ENCODE results near the gene HOXD13. TPM values are rescaled to one million over a fixed set of nuclear protein-coding genes. Genes with fewer than 3 reads are reported as not detected.

Gene HOXD13
- polyA plus RNA-seq, 1 donor: not detected

DNA sequence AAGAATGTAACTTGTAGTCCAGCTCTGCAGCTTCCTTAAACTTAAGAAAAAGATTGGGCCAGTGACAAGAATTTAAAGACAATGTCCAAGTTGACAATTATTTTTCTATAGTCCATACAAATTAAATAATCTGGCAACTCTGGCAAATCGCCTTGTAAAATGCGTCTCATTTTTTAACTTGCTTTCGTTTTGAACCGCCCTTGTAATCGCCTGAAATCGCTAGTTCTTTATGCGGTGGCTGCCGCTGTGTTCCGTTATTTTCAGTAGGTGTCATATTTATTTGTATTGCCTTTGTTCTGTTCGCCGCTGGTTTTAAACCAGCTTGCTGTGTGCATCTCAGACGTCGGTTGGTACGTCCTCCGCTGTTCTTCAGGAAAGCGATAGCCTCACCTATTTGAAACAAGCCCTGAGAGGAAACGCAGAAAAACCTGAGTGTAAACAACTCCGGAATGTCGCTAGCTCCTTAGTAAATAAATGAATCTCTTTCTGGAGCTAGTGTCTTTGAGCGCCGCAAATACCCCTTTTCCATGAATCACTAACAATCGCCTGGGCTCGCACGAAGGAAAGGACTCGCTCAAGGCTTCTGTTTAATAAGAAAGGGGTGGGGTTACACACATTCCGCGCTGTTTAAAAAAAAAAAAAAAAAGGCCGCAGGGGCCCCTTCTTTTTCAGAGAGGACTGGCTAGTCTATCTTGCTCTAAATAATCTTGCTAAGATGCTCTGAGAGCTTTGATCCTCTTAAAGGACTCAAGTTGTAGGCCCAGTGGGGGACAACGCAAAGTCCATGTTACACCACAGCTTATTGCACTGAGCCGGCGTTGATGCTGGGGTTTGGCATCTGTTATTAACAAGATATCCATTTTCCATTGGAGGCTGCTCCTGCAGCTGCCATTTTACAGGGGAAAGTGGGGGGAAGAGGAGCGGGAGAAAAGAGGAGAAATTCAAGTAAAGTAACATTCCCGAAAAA, 40.0 kb downstream of the HOXD13 start:
- no peak for DNase-seq

DNA sequence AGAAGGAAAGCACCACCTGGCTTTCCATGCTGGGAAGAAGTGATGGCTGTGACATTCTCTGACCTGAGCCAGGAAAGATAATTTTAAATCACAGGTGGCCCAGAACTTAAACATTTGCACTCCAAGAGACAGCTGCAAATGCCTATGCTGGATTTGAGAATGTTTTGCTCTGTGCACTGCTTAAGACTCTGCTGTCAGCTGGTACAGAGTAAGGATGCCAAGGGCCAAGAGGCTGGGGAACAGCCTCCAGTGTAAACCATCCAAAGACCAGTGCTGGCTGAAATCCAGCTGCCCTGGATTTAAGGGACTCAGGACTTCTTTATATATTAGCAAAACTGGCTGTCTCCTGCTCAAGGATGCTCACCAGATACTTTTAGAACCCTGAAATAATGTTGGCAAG, 40.9 kb downstream of the HOXD13 start:
- no peak for DNase-seq

DNA sequence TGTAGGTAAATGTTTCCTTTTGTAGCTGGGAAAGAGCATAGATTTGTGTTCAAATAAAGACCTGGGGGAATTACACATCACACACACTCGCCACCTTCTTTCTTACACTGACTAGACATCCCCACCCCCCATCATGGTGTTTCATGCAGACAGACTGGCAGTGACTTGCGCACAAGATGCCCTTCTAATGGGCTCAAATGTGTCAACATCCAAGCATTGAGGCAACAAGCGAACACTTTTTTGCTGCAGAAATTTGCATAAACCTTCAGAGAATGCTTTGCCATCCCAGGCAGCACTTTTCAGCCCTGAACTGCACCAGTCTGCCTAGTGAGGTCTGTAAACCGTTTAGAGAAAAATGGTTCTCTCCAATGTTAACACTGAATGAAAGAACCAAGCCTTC, 41.5 kb downstream of the HOXD13 start:
- DNase-seq: no peak

DNA sequence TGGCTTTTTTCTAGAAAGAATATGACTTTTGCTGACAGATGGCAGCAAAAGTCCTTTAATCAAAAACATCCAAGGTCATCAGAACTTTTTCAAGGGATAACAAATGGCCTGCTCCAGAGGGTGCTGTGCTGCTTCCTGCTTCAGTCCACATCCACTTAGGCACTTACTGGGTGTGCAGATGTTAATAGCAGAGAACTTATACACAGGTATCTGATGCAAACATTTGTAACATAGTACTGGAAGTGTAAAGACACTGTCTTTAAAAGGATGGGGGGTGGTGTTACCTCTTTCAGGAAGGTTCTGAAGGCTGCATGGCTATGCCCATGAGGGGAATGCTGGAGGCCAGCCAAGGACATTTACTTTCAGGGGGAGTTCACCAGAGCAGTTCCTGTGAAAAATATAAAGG, 42.5 kb downstream of the HOXD13 start:
- no peak for DNase-seq

DNA sequence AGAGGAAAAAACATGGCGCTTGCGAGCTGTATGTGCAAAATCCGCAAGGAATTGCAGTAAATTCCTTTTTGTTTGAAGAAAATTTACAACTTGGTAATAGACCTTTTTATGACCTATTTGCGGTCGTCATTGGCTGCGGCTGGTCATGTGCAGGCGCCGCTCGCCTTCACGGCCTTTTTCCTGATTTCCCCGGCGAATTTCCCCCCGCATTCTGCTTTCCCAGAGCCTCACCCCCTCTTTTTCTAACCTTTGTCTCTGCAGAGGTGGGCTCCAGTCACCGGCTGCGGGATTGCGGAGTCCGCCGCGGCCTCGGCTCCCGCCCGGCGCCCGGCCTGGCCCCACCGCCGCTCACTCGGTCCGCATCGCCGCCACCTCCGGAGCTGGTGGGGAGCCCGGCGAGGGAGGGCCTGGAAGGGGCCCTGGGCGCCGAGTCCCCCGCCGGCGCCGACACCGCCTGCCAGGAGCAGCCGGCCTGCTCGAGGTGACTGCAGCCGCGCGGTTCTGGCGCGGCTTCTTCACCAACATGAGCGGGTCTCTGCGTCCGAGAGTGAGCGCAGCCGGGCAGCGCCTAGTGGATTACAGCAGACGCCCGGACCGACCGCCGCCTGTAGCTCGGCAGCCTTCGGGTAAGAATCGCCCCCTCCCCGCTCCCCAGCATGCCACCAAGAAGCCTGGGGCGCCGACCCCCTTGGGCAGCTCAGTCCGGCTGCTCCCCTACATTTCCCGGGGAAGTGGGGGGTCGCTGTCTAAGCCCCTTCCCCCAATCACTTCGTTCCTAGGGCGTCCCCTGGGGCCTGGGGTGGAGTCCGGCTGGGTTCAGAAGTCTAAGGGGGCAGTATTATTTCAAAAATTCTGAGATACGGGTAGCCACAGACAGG, 44.1 kb downstream of the HOXD13 start:
- peak; percentile 76 for DNase-seq

DNA sequence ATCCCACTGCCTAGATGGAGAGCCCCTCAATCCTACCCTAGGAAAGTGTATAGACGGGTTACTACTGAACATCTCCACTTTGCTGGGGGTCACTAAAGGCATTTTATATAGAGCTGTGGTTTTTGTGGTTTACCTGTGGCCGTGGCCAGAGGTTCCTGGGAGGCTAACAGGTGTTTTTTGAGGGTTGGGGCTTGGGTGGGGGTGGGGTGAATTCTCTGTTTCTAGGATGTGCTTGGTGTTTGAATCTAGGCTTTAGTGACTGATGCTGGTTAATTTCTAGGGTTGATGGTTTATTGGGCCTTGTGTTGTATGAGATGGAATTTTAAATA, 44.7 kb downstream of the HOXD13 start:
- no peak for DNase-seq

DNA sequence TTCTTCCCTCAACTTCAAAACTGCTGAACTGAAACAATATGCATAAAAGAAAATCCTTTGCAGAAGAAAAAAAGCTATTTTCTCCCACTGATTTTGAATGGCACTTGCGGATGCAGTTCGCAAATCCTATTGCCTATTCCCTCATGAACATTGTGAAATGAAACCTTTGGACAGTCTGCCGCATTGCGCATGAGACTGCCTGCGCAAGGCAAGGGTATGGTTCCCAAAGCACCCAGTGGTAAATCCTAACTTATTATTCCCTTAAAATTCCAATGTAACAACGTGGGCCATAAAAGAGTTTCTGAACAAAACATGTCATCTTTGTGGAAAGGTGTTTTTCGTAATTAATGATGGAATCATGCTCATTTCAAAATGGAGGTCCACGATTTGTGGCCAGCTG, 45.4 kb downstream of the HOXD13 start:
- no peak for DNase-seq

DNA sequence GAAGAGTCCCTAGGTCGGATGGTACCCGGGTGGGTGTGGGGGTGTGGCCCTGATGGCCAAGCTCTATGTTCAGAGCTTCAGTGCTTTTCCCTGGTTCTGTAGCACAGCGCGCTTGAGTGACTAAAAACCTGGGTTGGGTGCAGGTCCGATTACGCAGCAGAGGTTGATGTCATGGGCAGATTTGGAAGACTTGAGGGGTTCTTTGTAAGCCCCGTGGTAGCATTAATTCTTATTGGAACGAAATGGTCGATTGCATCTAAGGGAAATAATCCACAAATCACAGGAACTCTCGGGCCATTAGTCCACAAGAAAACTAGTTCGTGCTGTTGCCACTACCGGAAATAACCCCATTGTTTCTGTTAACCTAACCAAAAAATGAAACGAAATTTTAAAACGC, 46.0 kb downstream of the HOXD13 start:
- DNase-seq: no peak

DNA sequence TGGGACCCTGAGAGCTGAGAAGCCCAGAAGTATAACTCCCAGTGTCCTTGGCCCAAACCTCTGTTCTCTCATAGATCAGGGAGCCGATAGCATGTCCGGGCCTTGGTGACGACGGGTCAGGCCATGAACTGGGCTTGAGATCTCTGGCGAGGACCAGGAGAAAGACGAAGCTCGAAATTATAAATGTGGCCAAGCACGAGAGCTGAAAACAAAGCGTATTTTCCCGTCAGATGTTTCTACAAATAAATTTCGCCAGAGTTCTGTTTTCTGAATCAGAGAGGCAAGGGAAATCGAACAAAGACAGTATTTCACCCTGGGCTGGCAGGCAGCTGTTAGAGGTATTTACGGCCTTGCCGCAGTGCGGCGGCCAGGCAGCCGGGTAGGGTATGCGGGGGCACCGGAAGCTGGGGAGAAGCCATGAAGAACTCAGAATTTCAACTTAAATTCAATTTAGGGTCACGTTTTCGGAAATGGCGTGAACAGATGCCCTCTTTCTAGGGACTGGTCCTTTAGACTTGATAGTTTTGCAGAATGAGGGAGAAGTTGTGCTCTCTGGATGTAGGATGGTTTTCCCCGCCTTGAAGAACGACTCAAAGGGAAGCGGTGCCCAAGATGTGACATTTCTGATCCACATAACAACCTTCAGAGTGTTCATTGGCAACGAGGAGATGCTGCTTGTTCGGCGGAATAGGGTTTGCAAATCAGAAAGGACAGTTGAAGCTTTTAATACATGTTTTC, 46.6 kb downstream of the HOXD13 start:
- DNase-seq: no peak

DNA sequence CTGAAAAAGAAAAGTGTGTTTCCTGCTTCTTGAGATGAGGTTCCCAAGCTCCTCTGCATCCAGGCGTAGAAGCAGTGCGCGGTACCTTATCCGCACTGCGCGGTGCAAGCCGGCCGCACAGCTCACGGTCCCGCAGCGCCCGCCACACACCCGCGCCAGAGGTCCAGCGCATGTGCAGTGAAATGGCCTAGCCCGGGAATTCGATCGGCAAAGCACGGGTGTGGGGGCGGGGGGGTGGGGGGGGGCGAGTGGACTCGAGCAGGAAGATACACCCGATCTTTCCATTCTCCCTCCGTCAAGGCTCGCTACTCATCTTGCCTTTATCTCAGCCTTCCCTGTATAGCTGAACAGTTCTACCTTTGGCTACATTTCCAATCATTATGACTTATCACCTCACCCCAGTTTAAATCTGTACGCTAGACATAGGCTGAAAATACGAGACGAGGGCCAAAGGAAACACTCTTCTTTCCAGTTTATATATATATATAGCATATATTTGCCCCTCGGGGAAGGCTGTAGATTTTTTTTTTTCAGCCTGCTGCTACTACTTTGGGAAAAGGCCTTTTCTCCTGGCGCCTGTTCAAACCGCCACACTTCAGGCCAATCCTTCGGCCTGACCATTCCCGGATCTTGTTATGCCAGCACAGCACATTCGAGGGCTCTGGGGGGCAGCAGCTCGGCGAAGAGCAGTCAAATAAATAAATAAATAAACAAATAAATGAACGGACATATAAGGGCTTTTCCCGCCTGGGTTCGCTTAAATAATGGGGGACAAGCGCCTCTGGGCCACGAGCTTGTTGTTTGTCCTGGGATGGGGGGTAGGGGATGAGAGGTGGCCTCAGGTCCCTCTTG, 47.4 kb downstream of the HOXD13 start:
- DNase-seq: no peak

DNA sequence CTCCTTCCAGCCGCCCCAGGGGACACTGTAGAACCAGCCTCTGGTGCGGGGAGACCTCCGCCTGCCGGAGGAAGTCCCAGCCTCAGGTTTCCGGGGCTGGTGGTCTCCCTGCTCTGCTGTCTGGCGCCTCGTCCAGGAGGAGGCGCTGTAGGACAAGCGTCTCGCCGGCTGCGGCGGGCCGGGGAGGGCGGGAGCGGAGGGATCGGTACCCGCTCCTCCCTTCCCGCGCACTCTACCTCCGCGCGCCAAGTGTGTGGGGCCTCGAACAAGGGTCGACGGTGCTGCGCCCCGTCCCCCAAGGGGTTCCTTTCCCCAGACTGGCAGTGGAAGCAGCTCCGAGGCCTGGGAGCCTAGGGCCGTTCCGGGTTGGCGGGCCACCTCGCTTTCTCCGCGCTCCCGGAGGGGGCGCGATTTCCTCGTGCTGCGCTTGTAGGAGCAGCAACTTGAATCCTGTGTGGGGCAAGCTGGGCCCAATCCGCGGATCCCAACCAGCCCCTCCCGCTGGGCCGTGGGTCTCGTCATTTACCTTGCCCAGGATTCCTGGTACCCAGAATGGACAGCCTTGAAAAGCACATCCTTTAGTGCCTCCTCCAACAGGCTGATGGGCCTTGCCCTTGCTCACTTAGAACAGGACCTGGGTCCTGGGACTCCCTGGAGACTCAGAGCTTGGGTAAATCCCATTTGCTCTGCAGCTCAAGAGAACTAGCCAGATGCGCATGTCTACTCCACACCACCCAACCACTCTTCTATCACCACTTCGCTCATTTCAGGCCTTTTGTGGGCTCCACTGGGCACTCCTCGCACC, 48.2 kb downstream of the HOXD13 start:
- peak; percentile 93 for DNase-seq

DNA sequence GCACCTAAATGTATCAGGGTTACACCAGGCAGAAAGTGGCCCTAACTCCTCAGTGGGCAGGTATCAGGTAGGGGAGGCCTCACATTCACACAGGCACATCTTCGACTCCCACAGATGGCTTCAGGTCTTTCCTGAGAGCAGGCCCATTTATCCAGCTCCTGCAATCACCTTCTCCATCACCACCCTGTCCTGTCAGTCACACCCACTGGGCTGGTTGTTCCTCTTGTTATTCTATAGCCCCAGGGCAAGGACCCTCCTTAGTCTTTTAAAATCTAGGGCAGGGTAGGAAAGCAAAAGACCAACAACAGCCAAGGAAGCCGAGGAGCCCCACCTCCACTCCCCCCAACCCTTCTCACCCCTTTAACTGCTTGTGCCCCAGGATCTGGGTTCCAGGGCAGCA, 49.8 kb downstream of the HOXD13 start:
- no peak for DNase-seq

Other genes with a start within 250 kb of the HOXD13 start
- gene LNPK, start 90.5 kb upstream of the HOXD13 start, polyA plus RNA-seq (ENCODE audit: insufficient read length): 43.9 TPM
- gene EVX2, start 8.8 kb upstream of the HOXD13 start, polyA plus RNA-seq (ENCODE audit: insufficient read length): not detected
- gene HOXD12, start 7.1 kb downstream of the HOXD13 start, polyA plus RNA-seq (ENCODE audit: insufficient read length): not detected
- not detected for gene HOXD11, start 14.6 kb downstream of the HOXD13 start, polyA plus RNA-seq (ENCODE audit: insufficient read length)
- 0.10 TPM for gene HOXD10, start 24.1 kb downstream of the HOXD13 start, polyA plus RNA-seq (ENCODE audit: insufficient read length)
- 10.5 TPM for gene HOXD9, start 30.0 kb downstream of the HOXD13 start, polyA plus RNA-seq (ENCODE audit: insufficient read length)
- 45.0 TPM for gene HOXD8, start 37.0 kb downstream of the HOXD13 start, polyA plus RNA-seq (ENCODE audit: insufficient read length)
- 8.2 TPM for gene HOXD4, start 58.8 kb downstream of the HOXD13 start, polyA plus RNA-seq (ENCODE audit: insufficient read length)
- 3.4 TPM for gene HOXD3, start 64.6 kb downstream of the HOXD13 start, polyA plus RNA-seq (ENCODE audit: insufficient read length)
- 0.57 TPM for gene HOXD1, start 95.9 kb downstream of the HOXD13 start, polyA plus RNA-seq (ENCODE audit: insufficient read length)
- gene MTX2, start 176.7 kb downstream of the HOXD13 start, polyA plus RNA-seq (ENCODE audit: insufficient read length): 53.3 TPM

All from hindlimb muscle (tissue), 1 donor.